Measurements from ENCODE around the gene SEC62.

The SEC62 gene

GRCh38 chr3:170024581-170024980 is 58.0 kb downstream of the SEC62 start:
- Mint-ChIP-seq H3K9me3 (peaks cover 8 to 9% of the 10 kb centered on the region in 2 donors), H3K27ac (no peak overlapping the region), H3K4me1 (peaks cover 33% of the 10 kb centered on the region), H3K4me3 (no peak overlapping the region), H3K27me3 (no peaks in the 10 kb centered on the region)
- ATAC-seq (no peak), DNase-seq (no peak)

- DNase-seq = peak; percentile 41 to 59
- H3K4me1 Mint-ChIP-seq = peaks cover 42% of the 10 kb centered on the region
- H3K27ac Mint-ChIP-seq = peak overlapping the region; percentile 94 to 95
- no peaks in the 10 kb centered on the region for H3K27me3 Mint-ChIP-seq
- peak; percentile 89 for ATAC-seq
- peak overlapping the region in 1 of 2 donors; percentile 21 for H3K4me3 Mint-ChIP-seq
- peaks cover 8 to 9% of the 10 kb centered on the region in 2 donors for H3K9me3 Mint-ChIP-seq
These were observed 60.9 kb downstream of the SEC62 start for GRCh38 chr3:170027233-170028102.

DNA sequence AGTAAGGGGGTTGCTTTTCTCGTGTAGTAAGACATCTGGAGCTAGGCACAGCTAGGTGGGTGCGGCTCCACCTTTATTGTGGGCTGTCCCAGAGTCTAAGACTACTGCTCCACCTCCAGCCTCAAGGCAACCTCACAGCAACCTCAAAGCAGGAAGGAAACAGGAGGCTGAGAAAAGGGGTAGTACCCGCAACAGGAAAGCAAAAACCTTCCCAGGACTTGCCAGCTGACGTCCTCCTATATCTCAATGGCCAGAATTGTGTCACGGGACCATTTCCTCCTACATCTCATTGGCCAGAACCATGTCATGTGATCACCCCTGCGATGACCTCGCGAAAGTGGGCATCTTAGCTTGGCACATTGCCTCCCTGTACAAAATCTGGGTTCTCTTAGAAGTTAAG is 66.9 kb downstream of the SEC62 start:
- Mint-ChIP-seq H3K4me1 (peaks cover 35% of the 10 kb centered on the region), H3K27me3 (no peaks in the 10 kb centered on the region), H3K4me3 (peak overlapping the region; percentile 54 to 61), H3K9me3 (peaks cover 0 to 4% of the 10 kb centered on the region in 2 donors), H3K27ac (peak overlapping the region; percentile 46 to 71)
- DNase-seq = peak; percentile 34 to 55
- ATAC-seq = peak; percentile 63

- no peaks in the 10 kb centered on the region for H3K27me3 Mint-ChIP-seq
- DNase-seq (peak; percentile 87 to 88), ATAC-seq (peak; percentile 91)
- H3K9me3 Mint-ChIP-seq = no peaks in the 10 kb centered on the region
- peak within 1 kb of the TSS in 1 of 2 donors; percentile 87 for H3K27ac Mint-ChIP-seq
- peak within 1 kb of the TSS; percentile 82 to 90 for H3K4me3 Mint-ChIP-seq
- H3K4me1 Mint-ChIP-seq = peaks cover 29% of the 10 kb centered on the region
These were observed 71.1 kb downstream of the SEC62 start, which contains the start of gene GPR160 for GRCh38 chr3:170037463-170038433. Gene GPR160 (plus strand): TSS chr3:170037995. CDS start chr3:170083973, 45,978 bp downstream.

GRCh38 chr3:170038434-170039110 is 72.0 kb downstream of the SEC62 start:
- H3K27ac Mint-ChIP-seq = peak overlapping the region in 1 of 2 donors; percentile 87

DNA sequence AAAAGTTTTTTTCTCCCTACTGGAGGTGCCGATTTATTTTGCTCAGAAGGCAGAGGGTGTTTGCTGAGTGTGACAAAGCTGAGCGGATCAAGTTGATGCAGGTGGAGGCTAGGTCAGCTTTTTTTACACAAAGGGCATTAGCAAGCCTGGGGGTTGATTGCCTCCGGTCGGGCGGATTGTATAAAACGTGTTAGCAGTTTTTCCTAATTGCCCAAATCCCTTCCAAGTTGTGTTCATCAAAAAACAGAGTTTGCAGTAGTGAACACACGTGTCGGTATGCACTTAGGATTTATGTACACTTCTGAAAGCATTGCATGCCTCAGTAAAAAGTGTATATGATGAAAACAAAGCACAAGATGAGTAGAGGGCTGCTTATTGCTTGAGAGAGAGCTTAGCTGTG is 73.8 kb downstream of the SEC62 start:
- Mint-ChIP-seq H3K4me1 (peaks cover 26% of the 10 kb centered on the region), H3K27ac (no peak overlapping the region), H3K9me3 (no peaks in the 10 kb centered on the region), H3K4me3 (peak overlapping the region in 1 of 2 donors; percentile 32), H3K27me3 (no peaks in the 10 kb centered on the region)
- ATAC-seq = no peak
- DNase-seq = no peak

More at GRCh38 chr3:170038434-170039110, 72.0 kb downstream of the SEC62 start:
- Mint-ChIP-seq H3K4me3 (peak overlapping the region; percentile 82 to 90), H3K9me3 (no peaks in the 10 kb centered on the region), H3K4me1 (peaks cover 20% of the 10 kb centered on the region), H3K27me3 (no peaks in the 10 kb centered on the region)
- ATAC-seq (peak; percentile 24), DNase-seq (peak; percentile 25 to 30)

- Mint-ChIP-seq H3K9me3 (no peaks in the 10 kb centered on the region), H3K27ac (no peak overlapping the region), H3K27me3 (no peaks in the 10 kb centered on the region), H3K4me1 (peaks cover 33% of the 10 kb centered on the region), H3K4me3 (no peak overlapping the region)
- ATAC-seq (no peak), DNase-seq (no peak)
These were observed 76.9 kb downstream of the SEC62 start for GRCh38 chr3:170043506-170043905.

GRCh38 chr3:170044271-170044670 is 77.7 kb downstream of the SEC62 start:
- no peaks in the 10 kb centered on the region for H3K27me3 Mint-ChIP-seq
- no peaks in the 10 kb centered on the region for H3K9me3 Mint-ChIP-seq
- ATAC-seq (peak; percentile 30), DNase-seq (no peak)
- peaks cover 29% of the 10 kb centered on the region for H3K4me1 Mint-ChIP-seq
- no peak overlapping the region for H3K27ac Mint-ChIP-seq
- no peak overlapping the region for H3K4me3 Mint-ChIP-seq

GRCh38 chr3:170044795-170045244 is 78.2 kb downstream of the SEC62 start:
- H3K9me3 Mint-ChIP-seq = no peaks in the 10 kb centered on the region
- H3K4me1 Mint-ChIP-seq = peaks cover 28% of the 10 kb centered on the region
- H3K4me3 Mint-ChIP-seq = peak overlapping the region; percentile 56 to 67
- ATAC-seq = peak; percentile 28
- no peaks in the 10 kb centered on the region for H3K27me3 Mint-ChIP-seq
- H3K27ac Mint-ChIP-seq = peak overlapping the region in 1 of 2 donors; percentile 91
- DNase-seq = no peak

DNA sequence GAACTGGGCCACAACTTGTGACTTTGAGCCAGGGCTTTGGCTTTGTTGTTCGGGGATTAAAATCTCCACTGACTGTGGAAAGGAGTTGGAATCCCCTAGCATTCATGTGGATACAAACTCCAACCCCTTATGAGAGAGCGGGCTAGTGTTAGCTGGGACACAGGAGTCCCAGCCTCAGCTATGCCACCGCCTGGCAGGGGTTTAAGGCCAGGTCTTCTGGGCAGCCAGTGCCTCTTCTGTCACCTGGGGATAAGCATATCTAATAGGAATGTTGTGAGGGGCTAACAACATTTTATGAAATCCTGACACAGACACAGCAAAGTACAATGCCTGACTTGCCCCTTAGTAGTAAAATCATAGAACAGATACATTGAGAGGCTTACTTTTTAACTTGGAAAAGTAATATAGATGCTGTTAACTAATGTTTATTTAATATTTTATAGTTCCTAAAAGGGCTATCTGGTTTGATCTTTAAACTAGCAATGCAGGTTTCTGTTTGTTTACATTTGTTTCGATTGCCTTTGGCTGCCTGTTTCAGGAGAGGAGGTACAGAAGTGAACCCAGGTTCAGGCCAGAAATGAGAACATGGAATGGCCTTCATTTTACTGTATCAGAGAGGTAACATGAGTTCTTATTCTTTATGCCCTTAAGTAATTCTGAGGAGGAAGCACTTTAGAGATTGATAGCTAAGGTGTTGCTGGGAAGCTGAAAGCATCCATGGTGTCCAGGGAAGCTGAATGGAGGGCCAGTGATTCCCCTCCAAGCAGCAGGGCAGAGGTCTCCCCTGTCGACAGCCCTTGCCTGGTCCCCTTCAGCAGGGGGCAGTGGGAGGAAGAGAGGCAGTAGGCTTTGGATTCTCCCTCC is 79.9 kb downstream of the SEC62 start:
- ATAC-seq = no peak
- H3K4me3 Mint-ChIP-seq = no peak overlapping the region
- no peaks in the 10 kb centered on the region for H3K9me3 Mint-ChIP-seq
- no peaks in the 10 kb centered on the region for H3K27me3 Mint-ChIP-seq
- H3K27ac Mint-ChIP-seq = peak overlapping the region in 1 of 2 donors; percentile 67
- H3K4me1 Mint-ChIP-seq = peaks cover 19% of the 10 kb centered on the region
- DNase-seq = no peak

DNA sequence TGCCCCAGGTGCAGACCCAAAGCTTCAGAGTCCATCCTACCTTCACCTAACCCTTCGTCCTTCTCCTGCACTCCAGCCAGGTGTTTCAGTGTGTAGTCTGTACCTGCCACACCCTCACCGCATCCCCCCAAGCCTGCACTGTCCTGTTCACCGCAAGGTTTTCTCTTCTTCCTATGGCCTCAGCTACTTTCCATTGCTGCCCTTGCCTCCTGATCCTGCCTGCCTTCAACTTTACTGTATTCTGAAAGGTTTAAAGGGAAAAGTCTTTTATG is 80.5 kb downstream of the SEC62 start:
- peaks cover 19% of the 10 kb centered on the region for H3K4me1 Mint-ChIP-seq
- H3K9me3 Mint-ChIP-seq = no peaks in the 10 kb centered on the region
- H3K27me3 Mint-ChIP-seq = no peaks in the 10 kb centered on the region
- ATAC-seq (no peak), DNase-seq (no peak)
- no peak overlapping the region for H3K27ac Mint-ChIP-seq
- H3K4me3 Mint-ChIP-seq = no peak overlapping the region

Data from stimulated activated naive CD8-positive, alpha-beta T cell treated with anti-CD3 and anti-CD28 coated beads, Interleukin-15, amount 100 ng/mL, for 72 hours (primary cell).